GM21515 (cell line): Measurements from ENCODE around the gene LOXL3.
A peak's percentile ranks its signal among the peaks of the same experiment; 100 is the strongest.

Source experiments
- ATAC-seq: cut with Tn5 transposase; IDR thresholded peaks from one replicate; pipeline ENCODE4 v1.9.1; 2021; ENCODE audit not compliant: unreplicated experiment

LOXL3 gene

DNA sequence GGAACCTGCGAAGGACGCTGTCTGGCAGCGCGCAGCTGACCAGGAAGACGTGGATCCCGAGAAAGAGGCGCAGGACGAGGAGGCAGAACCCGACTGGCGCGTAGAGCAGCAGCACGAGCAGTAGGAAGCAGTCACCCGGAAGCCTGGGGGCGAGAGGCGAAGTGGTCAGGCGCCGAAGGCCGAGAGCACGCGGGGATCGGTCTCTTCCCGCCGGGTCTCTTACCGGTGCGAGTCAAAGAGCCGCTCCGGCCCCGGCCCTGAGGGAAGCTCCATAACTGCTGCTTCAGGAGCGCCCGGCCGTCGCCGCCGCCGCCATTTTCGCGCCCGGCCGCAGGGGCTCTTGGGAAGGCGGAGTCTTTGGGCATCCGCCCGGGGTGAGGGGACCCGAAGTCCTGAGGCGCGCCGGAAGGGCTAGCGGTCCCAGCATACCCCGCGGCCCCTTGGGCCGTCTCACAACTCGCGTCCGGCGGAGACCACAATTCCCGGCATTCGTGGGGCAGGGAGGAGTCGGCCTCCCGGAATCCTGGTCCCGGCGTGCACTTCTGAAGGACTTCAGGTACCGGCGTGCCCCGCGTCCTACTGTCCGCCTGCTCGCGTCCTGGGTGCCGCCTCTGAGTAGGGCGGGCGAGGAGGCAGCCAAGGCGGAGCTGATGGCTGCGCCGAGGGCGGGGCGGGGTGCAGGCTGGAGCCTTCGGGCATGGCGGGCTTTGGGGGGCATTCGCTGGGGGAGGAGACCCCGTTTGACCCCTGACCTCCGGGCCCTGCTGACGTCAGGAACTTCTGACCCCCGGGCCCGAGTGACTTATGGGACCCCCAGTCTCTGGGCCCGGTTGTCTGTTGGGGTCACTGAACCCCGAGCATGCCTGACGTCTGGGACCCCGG lies 24.1 kb downstream of the LOXL3 start, which contains the start of the genes AUP1 and HTRA2:
Gene AUP1 (minus strand): TSS at position 350 of the 882 bp plus-strand sequence. CDS start 77 bp downstream, at position 273.
Gene HTRA2 (plus strand): TSS at position 577 of the 882 bp plus-strand sequence. CDS start 74 bp downstream, at position 651.
- peak; percentile 76 for ATAC-seq

DNA sequence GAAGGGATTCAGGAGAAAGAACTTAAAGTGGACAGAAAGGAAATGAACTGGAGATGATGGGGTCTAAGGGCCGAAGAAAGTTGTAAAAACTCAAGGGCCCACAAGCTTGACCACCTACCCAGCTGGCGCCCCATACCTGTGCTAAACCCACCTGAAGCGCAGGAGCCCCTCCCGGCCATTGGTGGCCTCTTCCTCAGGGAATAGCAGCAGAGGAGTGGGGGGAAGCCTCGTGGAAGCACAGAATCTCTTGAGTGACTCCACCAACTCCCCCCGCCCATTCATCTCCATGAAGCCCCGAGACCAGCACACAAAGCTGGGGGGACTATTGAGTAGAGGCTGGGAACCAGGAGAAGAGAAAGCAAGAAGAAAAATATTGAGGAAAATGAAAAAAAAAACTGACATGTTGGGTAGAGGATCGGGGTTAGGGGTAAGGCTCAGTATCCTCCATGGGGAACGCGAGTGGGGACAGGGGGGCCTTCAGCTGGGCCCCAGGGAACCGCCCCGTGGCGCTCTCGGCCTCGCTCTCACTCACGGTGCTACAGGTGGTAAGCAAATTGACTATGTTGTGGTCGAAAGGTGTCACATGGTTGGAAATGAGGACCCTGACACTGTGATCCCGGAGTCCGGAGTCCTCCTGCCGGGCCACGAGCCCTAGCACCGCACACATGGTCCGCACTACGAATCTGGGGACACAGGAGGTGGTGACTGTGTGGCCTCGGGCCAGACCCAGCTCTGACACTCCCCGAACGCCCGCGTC lies 25.0 kb downstream of the LOXL3 start:
- peak; percentile 9 for ATAC-seq

DNA sequence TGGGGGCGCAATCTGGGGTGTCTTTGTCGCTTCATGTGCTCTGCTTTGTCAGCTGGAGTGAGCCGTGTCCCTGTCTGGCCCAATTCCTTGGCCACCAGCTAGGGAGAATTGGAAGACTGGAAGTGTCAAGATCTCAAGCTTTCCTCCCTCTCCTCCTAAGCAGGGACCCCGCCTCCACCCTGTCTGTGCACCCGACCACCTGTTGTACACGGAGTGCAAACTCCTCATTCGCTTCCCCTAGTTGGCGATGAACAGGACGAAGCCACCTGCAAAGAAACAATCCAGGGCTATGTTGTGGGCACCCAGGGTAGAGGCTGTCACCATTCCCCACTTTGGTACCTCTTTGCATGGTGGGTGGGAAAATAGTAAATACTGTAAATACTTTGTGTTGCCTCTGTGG lies 26.0 kb downstream of the LOXL3 start:
- ATAC-seq: no peak

DNA sequence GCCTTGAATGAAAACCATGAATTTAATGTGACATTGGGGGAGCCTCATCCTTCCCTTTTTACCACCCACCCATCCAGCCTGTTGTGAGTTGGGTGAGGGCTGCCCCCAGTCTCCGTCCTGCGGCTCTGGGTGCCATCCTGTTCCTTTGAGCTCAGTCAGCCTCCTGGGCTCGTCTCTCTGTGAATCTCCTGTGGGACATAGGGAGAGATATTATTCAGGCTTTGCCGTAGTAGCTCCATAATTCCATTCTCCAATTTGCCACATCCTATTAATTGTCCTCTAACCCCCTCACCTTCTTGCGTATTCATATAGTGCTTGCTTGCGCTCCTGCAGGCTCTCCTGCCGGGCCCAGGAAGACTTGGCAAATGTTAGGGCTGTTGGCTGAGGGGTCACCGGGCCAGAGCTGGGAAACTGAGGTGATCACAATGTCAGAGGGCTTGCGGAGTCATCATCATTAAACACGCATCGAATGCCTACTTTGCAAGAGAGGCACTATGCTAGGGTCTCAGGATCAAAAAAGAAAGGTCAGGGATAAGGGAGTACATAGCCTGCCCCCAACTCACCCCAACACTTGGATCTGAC lies 27.0 kb downstream of the LOXL3 start:
- ATAC-seq: no peak

DNA sequence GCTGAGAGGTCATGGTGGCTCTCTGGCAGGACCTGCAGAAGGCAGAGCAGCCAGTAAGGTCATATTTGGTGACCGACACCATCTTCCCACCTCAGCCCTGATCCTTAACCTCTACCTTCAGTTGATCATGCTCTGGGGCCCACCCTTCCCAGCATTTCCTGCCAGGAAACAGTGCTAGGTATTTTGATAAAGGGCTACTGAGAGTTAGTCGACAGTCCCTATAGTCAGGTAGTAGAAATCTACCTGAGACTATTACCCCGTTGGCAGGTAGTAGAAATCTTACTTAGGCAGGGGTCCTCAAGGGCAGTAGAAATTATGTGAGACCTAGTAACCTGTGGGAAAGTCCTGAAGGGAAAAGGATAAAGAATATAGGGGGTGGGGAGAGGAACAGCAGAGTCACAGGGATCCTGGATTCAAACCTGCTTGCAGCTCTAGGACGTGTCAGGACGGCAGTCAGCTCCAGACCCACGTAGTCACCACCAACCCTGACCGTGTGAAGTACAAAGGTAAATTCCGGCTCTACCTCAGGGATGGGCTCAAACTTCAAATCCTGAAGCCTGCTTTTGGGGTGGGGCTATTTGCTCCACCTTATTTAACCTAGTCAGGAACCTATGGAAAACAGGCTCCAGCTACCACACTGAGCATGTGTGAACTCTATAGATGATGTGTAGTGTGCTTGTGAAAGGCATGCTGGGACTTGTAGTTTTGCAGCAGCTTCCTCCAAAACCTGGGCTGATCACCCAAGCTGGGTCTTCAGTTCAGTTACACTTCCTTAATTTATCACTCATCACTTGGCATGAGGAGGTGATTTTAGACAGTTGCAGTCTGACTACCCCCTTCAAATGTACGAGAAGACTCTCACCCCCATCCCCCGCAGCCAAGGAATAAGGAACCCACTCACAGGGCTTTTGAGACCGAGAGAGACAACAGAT lies 27.8 kb downstream of the LOXL3 start, which contains the start of gene DQX1:
Gene DQX1 (minus strand): TSS at position 515 of the 932 bp plus-strand sequence. CDS start 502 bp downstream, at position 13.
- no peak for ATAC-seq

DNA sequence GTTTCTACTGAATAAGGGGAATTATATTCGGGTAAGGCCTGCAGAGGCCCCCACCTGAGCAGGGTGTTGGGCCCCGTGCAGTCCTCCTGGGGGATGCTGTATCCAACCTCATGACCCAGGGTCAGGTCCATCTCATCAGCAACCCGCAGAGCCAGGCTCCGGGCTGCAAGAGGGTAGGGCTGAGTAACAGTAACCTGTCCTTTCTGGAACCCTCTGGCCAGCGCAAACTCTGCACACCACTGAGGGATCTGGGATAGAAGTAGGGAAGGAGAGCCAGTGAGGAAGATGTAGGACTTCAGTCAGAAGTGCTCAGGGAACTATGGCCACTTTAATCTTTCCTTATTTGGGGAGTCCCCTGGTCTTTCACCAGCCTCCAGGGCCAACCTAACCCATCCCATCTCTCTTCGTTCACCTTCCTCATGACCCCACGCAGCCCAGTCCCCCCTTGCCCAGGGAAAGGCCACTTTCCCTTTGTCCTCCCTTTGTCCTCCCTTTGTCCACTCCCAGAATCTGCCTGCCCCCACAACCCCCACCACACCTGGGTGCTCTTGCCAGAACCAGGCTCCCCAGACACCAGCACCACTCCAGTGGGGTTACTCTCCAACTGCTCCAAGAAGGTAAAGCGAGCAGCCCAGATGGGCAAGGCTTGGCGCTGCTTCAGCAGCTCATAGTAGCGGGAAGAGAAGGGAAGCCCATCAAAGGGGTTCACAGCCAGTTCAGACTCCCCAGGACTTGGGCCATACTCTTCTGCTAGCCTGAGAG lies 28.6 kb downstream of the LOXL3 start:
- no peak for ATAC-seq

DNA sequence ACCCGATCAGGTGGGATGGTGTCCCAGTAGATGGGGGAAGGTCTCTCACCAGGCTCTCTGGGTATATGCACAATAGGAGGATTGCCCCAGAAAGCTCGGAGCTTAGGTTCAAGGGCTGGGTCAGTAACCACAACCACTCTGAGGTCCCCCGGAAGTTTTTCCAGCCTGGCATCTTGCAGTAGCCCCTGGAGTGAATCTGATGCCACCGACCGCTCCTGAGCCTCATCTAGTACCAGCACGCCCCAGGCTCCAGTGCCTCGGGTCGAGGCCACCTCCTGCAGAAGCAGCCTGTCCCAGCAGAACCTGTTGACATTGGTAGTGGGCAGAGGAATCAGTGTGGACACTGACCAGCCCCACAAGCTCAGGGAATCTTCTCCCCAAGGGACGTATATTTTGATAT lies 29.7 kb downstream of the LOXL3 start:
- ATAC-seq: no peak

DNA sequence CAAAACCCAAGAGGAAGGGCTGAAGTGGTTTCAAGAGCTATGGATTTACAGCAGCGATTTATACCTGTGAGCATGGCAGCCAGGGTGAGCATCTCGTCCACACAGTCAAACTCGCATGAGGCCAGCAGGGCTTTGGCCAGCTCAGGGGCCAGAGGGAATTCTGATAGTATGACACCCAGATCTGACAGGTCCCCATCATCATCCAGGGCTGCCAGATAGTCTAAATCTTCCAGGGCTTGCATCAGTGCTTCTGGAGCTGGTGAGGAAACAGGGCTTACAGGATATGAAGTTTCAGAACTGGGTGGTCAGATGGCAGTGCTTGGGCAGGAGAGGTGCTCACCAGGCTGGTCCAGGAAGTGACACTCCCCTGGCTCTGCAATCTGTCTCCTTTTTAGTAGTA lies 31.2 kb downstream of the LOXL3 start:
- no peak for ATAC-seq

DNA sequence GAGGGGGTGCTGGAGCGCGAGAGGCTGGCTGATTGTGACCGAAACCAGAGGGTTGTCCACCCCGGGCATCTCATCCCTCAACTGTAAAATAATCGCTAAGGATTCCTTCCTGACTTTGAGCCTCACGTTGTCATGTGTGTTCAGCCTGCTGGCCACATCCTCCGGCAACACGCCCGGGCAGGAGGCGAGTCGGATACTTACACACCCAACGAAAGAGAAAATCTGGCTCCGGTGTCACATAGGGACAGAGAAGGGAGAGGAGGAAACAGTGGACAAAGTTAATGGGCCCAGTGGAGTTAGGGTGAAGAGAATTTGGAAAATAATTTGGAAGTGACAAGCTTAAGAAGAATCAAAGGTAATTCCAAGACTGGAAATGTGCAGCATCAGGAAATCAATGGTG lies 37.1 kb downstream of the LOXL3 start:
- no peak for ATAC-seq

DNA sequence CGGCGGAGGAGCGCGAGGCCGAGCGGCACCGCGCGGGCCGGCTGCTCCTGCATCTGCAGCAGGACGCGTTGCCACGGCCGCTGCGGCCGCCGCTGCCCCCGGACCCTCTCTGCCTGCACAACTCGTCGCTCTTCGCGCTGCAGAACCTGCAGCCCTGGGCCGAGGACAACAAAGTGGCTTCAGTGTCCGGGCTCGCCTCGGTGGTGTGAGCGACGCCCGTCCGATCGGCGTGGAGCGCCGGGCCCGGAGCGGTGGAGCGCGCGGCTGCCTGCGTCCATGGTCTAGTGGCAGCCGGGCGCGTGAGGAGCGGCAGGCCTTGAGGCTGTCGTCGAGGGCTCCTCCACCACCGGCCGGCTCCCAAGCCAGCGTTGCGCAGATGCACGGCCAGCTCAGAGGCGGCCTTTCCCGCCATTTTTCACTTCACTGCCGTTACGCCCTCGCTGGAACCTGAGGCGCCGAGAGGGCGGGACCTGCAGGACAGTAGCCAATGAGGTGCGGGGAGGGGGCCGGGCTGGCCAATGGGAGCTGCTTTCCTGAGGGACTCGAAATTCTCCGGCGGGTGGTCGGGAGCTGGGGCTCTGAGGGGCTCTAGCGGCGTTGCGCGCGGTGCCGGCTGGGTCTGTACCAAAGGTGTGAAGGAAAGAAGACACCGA lies 37.6 kb downstream of the LOXL3 start:
- no peak for ATAC-seq

DNA sequence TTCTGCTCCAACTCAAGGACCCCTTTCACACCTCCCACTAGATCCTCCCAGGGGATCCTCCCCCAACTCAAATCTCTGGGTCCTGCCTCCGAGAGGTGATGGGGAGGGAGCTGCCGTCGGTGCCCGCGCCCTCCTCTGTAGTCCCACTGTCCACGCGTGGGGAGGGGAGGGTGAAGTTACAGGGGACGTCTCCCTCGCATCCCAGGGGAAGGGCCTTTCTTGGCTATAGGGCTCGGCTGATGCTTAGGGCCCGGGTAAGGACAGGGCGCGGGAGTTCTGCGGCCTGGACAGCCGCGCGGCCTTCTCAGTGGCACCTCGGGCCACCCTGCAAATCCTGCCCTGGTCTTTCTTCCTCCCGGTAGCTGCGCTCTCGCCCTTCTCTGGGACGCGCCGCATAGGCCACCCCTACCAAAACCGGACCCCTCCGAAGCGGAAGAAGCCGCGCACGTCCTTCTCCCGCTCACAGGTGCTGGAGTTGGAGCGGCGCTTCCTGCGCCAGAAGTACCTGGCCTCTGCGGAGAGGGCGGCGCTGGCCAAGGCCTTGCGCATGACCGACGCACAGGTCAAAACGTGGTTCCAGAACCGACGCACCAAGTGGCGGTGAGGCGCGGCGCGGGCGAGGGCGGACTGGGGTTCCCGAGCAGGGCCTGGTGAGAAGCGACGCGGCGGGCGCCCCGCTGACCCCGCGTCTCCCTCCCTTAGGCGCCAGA lies 38.3 kb downstream of the LOXL3 start:
- ATAC-seq: no peak

DNA sequence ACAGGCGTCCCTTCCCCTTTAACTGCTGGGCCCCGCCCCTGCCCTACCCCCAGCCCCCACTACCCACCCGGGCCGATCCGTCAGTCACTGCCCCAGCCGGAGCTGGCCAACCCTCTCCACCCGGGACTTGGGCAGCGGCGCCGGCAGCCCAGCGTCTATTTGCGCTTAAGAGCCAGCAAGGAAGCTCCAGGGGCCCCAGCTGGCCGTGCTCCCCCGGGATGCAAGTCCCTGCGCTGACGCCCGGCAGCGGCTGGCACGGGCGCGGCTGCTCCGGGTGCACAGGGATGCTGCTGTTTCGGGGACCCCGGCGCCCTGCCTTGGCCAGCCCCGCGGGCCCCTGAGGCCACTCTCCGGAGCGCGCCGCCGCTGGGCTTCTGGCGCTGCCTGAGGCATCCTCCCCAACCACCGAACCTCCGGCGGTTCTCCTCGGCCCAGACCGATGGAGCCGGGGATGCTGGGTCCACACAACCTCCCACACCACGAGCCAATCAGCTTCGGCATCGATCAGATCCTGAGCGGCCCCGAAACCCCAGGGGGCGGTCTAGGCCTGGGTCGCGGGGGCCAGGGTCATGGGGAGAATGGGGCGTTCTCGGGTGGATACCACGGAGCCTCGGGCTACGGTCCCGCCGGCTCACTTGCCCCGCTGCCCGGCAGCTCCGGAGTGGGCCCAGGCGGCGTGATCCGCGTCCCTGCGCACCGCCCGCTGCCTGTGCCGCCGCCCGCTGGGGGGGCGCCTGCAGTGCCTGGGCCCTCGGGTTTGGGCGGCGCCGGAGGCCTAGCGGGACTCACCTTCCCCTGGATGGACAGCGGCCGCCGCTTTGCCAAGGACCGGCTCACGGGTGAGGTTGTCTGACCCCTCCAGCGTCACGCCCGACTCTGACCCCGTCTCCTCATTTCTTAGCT lies 39.1 kb downstream of the LOXL3 start, which contains the start of gene TLX2:
Gene TLX2 (plus strand): TSS at position 83 of the 903 bp plus-strand sequence. CDS start 357 bp downstream, at position 440.
- ATAC-seq: no peak

DNA sequence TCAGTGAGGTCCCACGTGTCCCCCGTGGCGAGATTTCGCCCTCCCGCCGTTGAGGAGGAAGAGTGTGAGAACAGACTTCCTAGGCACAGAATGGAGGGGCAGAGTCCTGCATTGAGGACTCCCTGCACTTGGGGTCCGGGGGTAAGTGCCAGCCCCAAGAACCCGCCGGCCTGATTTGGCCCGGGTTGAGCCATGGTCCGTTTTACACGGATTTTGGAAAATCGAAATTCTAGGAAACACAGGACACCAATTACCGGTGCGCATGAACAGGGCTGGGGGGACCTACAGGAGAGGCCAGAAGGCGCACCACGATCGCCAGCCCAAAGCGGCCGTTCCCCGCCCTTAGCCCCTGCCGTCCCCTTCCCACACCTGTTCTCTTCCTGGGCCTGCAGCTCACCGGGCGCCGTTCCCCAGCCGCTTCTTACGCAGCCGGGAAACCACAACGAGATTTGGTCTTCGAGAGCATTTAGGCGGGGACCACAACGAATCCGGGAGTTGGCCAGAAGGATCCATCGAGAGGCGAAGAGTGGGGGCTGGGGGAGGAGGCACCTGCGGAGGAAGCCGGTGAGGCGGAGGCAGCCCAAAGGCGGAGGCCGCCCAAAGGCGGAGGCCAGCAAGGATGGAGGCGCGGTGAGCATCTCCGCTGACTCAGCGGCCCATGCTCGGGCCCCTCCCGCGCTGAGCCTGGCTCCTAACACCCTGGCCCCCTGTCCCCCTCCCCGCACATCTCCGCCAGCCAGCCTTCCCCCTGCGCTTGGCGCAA lies 40.0 kb downstream of the LOXL3 start:
- ATAC-seq: no peak

DNA sequence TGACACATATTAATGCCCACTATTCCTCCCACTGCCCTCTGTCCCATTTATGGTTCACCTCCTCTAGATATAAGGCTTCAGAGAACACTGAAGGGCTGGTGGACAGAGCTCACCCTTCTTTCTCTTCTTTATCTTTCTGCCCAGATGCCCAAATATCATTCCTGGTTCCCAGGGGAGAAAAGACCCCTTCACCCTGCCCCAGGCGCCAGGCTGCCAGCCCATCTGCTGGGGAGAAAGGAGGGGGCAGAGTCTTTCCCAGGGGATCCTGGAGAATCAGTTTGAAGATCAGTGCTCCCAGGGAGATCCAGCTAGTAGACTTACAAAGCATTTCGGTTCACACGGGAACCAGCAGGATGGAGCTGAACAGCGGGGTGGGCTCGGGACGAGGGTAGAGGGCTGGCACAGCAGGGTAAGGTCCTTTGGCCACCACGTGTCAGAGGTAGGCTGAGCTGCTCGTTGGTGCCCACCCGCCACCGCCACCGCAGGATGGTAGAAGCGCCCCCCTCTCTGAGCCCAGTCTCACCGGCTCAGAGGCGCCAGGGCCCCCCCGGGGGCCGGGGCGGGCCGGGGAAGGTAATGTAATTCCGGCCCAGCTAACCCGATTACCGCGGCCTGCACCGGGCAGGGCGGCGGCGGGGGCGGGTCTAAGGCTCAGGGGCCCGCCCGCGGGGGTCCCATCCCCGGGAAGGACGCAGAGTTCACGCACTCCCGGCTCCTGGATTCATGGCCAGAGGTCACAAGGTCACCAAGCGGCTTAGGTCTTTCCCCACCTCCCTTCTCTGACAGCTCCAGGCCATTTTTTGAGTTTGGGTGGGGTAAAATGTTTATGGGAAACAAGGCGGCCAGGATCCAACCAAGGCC lies 40.8 kb downstream of the LOXL3 start:
- ATAC-seq: no peak

DNA sequence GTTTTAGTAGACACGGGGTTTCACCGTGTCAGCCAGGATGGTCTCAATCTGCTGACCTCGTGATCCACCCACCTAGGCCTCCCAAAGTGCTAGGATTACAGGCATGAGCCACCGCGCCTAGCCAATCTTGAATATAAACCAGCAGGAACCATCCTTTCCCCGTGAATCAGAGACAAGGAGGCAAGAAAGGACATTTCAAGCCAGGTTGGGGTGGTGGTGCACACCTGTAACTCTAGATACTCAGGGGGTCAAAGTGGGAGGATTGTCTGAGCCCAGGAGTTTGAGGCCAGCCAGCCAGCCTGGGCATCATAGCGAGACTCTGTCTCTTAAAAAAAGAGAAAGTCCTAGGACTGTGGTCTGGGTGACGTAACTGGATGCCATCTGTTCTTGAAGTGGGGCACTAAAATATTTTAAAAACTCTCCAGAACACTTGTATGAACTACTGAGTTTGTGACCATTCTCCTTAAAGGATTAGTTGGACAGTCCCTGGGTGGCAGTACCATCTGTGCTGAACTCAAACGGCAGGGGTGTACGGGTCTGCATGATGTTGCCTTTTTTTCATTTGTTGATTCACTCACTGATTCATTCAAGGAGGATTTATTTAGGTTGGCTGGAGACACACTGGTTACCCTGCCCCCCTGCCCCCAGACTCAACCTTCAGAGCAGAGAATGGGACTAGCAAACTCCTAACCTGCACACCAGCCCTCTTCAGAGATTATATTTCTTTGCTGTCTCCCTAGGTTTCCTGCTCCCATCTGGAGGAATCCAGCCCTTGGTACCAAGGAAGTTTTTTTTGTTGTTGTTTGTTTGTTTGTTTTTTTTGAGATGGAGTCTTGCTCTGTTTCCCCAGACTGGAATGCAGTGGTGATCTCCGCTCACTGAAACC lies 42.4 kb downstream of the LOXL3 start:
- no peak for ATAC-seq
